Right atrium auricular region (tissue), 2 donors: ENCODE measurements around the gene CIB4. TPM values are rescaled to one million over a fixed set of nuclear protein-coding genes. Genes with fewer than 3 reads are reported as not detected.

Source experiments
- DNase-seq: peaks from one replicate; pipeline ENCODE4 v3.0.0-alpha.2; 2019; ENCODE audit warnings: low spot score
- H3K27ac ChIP-seq, 2 donors: fragments of 200-600 bp; sonication (generic); 1 replicate in 1 of 2; 2 replicates in 1 of 2; pipeline ENCODE4 v1.5.1; 2016 to 2019
- H3K27me3 ChIP-seq, 2 donors: fragments of 200-600 bp; sonication (generic); one replicate each; pipeline versions ENCODE4 v1.5.1 to v1.6.0; 2017 to 2019
- H3K36me3 ChIP-seq: fragments of 200-600 bp; sonication (generic); one replicate; pipeline ENCODE4 v1.5.1; 2016
- H3K4me1 ChIP-seq, 2 donors: fragments of 200-600 bp; sonication (generic); one replicate each; pipeline versions ENCODE4 v1.5.1 to v1.6.0; 2017 to 2019
- H3K4me3 ChIP-seq, 2 donors: fragments of 200-600 bp; sonication (generic); 1 replicate in 1 of 2; 2 replicates in 1 of 2; pipeline ENCODE4 v1.5.1; 2017 to 2019; ENCODE audit warnings: mild to moderate bottlenecking in 1 of 2, moderate library complexity in 1 of 2
- H3K9me3 ChIP-seq, 2 donors: fragments of 200-600 bp; sonication (generic); one replicate each; pipeline ENCODE4 v1.5.1; 2019
- total RNA-seq, 2 donors: library from RNA; depleted of rRNA; stranded (reverse); fragments of >200 nt; gene quantifications; one replicate each; pipeline ENCODE4 v1.1.0, GENCODE V29; 2016
- TF ChIP-seq, protein P1 (sequence below), 2 donors: fragments of 200-600 bp; sonication (generic); IDR thresholded peaks; one replicate each; pipeline ENCODE4 v1.5.1; 2019; ENCODE audit warnings: antibody characterized with exemption in 2 of 2

CIB4 gene
- total RNA-seq, 2 donors from 2014 or later = not detected

DNA sequence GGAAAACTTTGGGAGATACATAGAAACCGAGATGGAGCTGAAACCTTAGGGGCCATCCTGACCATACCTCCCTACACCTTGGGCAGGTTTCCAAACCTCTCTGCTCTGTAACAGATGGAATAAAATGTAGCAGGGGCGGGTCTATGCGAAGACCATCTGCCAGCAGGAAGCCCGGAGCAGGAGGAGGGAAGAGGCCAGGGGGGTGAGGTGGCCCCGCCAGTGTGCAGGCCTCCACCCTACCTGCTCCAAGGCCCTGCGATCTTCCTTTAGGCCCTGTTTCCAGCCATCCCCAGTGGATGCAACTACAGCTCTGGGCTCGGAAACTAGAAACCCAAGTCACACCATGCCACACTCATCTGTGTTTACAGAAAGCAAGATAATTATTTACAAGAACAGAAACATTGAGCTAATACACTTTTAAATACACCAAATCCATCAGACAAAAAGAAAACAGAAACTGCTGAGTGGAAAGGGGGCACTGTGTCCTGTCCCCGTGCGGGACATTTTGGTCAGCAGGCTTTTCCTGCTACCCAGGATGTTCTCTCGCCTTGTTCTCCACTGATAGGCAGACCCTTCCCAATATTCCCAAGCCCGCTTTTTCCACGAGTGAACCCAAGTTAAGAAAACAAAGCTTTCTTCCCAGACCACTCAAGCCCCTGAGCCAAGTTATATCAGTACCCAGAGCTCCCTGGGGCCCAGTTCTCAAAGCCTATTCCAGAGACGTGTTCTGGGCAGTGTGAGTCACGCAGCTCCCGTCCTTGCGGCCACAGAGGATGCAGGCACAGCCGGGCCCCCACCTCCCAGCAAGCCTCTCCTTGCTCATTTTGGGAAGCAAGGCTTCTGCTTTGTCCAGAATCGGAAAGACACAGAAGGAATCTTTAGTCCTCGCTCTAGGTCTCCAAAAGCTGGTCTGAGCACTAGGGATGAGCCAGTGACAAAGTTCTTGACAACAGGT is 17.3 kb downstream of the CIB4 start:
- H3K4me3 ChIP-seq = no peak overlapping the region
- H3K4me1 ChIP-seq = no peaks in the 10 kb centered on the region
- H3K36me3 ChIP-seq = no peaks in the 10 kb centered on the region
- no peaks in the 10 kb centered on the region for H3K27me3 ChIP-seq
- no peaks in the 10 kb centered on the region for H3K9me3 ChIP-seq
- TF ChIP-seq, protein P1, sequence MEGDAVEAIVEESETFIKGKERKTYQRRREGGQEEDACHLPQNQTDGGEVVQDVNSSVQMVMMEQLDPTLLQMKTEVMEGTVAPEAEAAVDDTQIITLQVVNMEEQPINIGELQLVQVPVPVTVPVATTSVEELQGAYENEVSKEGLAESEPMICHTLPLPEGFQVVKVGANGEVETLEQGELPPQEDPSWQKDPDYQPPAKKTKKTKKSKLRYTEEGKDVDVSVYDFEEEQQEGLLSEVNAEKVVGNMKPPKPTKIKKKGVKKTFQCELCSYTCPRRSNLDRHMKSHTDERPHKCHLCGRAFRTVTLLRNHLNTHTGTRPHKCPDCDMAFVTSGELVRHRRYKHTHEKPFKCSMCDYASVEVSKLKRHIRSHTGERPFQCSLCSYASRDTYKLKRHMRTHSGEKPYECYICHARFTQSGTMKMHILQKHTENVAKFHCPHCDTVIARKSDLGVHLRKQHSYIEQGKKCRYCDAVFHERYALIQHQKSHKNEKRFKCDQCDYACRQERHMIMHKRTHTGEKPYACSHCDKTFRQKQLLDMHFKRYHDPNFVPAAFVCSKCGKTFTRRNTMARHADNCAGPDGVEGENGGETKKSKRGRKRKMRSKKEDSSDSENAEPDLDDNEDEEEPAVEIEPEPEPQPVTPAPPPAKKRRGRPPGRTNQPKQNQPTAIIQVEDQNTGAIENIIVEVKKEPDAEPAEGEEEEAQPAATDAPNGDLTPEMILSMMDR (IDR thresholded peaks at IDR 0.05) = no peak
- H3K27ac ChIP-seq = no peak overlapping the region
- no peak for DNase-seq

DNA sequence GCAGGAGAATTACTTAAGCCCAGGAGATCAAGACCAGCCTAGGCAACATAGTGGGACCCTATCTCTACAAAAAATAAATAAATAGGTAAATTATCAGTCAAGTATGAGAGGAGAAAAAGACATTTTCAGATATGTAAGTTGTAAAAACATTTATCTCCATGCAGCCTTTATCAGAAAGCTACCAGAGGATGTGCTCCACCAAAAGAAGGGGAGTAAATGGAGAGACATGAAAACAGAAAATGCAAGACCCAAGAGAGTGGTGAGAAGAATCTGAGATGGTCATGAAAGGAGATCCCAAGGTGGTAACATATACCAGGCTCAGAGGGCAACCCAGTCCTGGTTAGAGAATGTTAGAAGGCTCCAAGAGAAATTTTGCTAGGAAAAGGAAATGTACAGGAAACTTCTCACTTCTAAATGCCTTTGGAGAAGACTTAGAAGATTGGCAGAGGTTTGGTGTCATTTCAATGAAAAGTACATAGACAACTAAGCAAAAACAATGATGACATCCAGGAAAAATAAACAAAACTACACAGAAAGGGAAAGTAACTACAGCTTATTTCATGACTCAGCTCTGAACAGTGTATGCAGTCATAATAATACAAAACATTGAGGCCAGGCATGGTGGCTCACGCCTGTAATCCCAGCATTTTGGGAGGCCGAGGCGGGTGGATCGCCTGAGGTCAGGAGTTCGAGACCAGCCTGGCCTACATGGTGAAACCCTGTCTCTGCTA is 19.5 kb downstream of the CIB4 start:
- H3K4me1 ChIP-seq = no peaks in the 10 kb centered on the region
- H3K36me3 ChIP-seq = no peaks in the 10 kb centered on the region
- H3K9me3 ChIP-seq = no peaks in the 10 kb centered on the region
- TF ChIP-seq, protein P1 (IDR thresholded peaks at IDR 0.05) = no peak
- no peaks in the 10 kb centered on the region for H3K27me3 ChIP-seq
- H3K27ac ChIP-seq = no peak overlapping the region
- H3K4me3 ChIP-seq = no peak overlapping the region
- no peak for DNase-seq

DNA sequence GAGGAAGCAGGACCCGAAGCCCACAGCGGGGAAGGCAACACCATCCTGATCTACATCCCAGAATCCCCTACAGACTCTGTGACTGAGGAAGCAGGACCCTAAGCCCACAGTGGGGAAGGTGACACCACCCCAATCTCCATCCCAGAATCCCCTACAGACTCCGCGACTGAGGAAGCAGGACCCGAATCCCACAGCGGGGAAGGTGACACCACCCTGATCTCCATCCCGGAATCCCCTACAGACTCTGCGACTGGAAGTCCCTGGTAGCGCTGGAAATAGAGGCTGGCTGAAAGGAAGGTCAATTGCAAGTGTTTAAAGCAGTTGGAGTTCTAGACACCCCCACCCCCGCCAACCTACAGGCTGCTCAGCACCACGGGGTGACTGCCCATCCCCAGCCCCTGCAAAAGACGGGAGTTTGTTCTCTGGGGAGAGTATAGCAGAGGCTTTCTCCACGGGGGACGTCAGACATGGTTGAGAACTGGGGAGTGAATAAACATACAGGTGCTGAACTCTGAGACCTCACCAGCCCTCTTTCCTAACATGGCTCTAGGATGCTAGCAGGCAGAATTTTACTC is 21.0 kb downstream of the CIB4 start:
- no peaks in the 10 kb centered on the region for H3K36me3 ChIP-seq
- TF ChIP-seq, protein P1 (IDR thresholded peaks at IDR 0.05) = no peak
- no peak overlapping the region for H3K4me3 ChIP-seq
- DNase-seq = no peak
- peaks cover 0 to 5% of the 10 kb centered on the region in 2 donors for H3K4me1 ChIP-seq
- no peaks in the 10 kb centered on the region for H3K27me3 ChIP-seq
- H3K27ac ChIP-seq = no peak overlapping the region
- no peaks in the 10 kb centered on the region for H3K9me3 ChIP-seq

DNA sequence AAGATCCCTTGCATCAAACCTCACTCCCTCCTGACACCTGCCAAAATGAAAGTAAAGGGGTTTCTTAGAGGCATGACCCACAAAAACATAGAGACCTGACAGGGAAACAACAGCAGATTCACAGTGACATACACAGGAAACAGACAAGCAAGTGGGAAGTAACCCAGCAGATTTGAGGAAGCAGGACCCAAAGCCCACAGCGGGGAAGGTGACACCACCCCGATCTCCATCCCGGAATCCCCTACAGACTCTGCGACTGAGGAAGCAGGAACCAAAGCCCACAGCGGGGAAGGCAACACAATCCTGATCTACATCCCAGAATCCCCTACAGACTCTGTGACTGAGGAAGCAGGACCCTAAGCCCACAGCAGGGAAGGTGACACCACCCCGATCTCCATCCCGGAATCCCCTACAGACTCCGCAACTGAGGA is 21.6 kb downstream of the CIB4 start:
- no peaks in the 10 kb centered on the region for H3K36me3 ChIP-seq
- no peak overlapping the region for H3K4me3 ChIP-seq
- H3K27me3 ChIP-seq = no peaks in the 10 kb centered on the region
- no peaks in the 10 kb centered on the region for H3K9me3 ChIP-seq
- H3K27ac ChIP-seq = no peak overlapping the region
- no peak for DNase-seq
- H3K4me1 ChIP-seq = peaks cover 0 to 11% of the 10 kb centered on the region in 2 donors
- TF ChIP-seq, protein P1 (IDR thresholded peaks at IDR 0.05) = no peak

DNA sequence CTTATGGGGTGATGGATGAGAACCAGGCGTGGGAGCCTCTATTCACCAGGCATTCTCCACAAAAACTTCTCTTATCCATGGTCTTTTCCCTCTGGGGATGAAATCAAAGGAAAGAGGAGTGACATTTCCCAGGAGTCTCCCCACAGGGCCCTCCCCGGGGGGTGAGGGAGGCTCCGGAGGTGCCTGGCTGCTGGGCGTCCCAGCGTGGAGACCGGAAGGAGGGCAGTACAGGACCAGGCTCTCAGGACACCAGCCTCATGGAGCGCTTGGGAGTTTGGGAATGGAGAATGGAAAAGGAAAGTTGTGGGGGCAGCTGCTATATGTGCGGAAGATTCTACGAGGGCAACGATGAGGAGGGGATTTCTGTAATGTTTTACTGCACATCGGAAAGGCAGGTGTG is 22.1 kb downstream of the CIB4 start:
- TF ChIP-seq, protein P1 (IDR thresholded peaks at IDR 0.05) = no peak
- no peaks in the 10 kb centered on the region for H3K9me3 ChIP-seq
- H3K27me3 ChIP-seq = no peaks in the 10 kb centered on the region
- no peaks in the 10 kb centered on the region for H3K36me3 ChIP-seq
- no peak overlapping the region for H3K27ac ChIP-seq
- no peak for DNase-seq
- H3K4me1 ChIP-seq = peaks cover 0 to 15% of the 10 kb centered on the region in 2 donors
- no peak overlapping the region for H3K4me3 ChIP-seq
